NCI-H510A treated with DMSO at 0.1 percent for 48 hours (cell line): Measurements from ENCODE around the gene TUBB4B.
A peak's percentile ranks its signal among the peaks of the same experiment; 100 is the strongest.

Experiments used
- DNase-seq: peaks from one replicate; lab custom pipeline; 2025; lab: John Stamatoyannopoulos, UW

TUBB4B gene

DNA sequence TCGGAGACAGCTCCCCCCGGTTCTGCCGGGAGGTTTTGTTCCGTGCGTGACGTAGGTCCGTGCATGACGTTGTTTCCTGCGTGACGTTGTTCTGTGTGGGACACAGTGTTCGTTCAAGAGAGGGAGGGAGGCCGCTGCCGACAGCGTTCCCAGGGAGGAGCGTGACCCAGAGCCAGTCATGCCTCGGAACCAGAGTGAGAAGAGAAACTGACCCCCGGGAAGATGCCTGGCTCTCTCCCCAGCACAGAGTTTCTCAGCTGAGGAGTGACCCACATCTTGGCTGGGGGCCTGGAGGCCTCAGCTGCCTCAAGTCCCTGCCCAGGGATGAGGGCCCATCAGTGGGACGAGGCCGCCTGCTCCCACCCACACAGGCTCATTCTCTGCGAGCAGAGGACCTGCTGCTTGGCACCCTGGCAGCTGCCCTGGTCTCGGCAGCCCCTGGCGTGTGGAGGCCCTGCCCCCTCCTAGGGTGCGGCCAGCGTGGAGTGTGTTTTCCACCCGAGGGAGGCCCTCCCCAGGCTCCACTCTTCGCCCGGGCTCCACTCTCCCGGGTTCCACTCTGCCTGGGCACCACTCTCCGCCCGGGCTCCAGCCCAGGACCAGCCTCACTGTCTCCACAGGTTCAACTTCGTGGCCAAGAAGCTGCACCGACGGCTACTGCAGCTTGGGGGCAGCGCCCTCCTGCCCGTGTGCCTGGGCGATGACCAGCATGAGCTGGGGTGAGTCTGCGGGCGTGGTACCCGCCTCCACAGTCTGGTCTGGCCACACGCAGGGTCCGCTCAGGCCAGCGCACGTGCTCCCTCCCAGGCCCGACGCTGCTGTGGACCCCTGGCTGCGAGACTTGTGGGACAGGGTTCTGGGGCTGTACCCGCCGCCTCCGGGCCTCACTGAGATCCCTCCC is 27.7 kb upstream of the TUBB4B start:
- DNase-seq, result no peak

- DNase-seq, result no peak
These were observed 26.5 kb upstream of the TUBB4B start for GRCh38 chr9:137214620-137215019.

- no peak for DNase-seq
These were observed 25.7 kb upstream of the TUBB4B start for GRCh38 chr9:137215196-137215986.

DNA sequence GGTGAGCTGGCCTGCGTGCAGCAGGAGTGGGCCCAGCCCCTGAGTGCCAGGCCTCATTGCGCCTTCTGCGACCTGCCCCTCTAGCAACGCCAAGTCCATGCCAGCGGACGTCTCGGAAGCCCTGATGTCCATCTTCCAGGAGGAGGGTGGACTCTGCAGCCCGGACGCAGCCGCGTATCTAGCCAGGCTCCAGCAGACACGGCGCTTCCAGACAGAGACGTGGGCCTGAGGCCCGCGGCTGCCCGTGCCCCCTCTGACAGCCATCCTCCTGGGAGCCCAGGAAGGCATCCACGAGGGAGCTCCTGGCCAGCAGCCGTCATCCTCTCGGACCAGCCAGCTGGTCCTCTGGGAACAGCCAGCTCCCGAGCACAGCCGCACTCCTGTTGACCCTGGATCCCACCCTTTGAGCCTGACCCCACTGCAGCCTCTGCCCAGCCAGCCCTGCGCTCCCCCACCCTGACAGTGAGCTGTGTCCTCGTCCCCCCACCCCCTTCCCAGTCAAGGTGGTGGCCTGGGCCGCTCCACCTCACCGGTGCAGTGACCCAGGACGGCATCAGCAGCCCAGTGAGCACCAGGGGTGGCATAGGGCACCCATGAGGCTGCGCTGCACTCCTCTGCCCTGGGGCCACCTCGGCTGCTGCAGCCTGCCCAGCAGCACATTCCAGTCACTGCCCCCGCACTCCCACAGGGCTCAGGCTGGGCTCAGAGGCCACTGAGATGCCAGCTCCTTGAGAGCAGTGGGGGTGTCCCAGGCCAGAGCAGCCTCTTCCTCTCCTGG is 24.7 kb upstream of the TUBB4B start:
- no peak for DNase-seq

DNA sequence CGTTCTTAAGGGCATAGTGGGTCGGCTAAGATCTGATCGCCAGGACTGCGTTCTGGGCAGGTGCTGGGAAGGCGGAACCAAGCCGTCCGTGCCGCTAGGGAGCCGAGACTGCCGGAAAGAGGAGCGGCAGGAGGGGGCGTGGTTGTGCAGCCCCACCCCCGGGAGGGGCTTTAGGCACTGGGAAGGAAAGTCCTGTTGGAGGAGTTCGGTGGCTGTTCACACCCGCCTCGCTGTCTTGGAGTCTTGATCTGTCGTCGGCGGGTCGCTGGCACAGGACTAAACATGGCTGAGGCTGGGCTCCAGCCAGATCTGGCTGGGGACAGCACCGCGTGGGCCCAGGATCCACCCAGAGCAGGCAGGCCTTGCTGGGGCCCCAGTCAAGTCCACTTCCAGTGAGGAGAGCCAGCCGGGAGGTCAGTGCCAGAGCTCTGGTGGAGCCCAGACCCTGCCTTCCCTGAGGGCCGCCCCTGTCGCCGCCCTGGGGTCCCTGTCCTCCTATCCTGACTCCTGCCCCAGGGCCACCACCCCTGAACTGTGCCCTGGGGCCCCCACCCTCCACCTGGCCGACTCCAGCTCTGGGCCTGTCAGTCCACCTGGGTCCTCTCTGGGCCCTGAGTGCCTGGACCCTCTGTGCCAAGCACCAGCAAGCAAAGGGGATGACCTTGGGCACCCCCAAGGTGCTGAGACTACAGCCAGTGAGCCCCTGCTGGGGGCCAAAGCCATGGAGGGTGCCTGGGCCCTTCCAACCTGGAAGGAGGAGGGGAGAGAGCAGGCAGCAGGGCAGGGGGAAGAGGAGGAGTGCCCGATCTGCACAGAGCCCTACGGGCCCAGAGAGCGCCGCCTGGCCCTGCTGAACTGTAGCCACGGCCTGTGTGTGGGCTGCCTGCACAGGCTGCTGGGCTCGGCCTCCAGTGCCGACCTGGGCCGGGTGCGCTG is 23.5 kb upstream of the TUBB4B start:
- peak; percentile 92 for DNase-seq

DNA sequence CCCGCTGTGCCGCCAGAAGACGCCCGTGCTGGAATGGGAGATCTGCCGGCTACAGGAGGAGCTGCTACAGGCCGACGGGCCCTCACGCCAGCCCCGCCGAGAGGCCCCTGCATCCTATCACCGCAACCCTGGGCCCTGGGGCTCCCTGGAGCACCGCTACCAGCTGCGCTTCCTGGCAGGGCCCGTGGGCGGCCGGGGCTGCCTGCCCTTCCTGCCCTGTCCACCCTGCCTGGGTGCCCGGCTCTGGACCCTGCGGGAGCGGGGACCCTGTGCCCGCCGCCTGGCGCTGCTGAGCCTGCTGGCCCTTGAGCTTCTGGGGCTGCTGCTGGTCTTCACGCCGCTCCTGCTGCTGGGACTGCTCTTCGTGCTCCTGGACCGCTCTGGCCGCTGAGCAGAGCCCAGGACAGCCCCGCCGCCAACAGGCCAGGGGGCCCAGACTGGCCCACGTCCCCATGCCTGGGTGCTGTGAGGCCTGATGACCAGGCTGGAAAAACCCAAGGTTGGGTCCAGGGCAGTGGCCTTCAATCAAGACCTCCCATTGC is 22.8 kb upstream of the TUBB4B start:
- DNase-seq, result no peak

- no peak for DNase-seq
These were observed 22.3 kb upstream of the TUBB4B start for GRCh38 chr9:137218754-137219271.

DNA sequence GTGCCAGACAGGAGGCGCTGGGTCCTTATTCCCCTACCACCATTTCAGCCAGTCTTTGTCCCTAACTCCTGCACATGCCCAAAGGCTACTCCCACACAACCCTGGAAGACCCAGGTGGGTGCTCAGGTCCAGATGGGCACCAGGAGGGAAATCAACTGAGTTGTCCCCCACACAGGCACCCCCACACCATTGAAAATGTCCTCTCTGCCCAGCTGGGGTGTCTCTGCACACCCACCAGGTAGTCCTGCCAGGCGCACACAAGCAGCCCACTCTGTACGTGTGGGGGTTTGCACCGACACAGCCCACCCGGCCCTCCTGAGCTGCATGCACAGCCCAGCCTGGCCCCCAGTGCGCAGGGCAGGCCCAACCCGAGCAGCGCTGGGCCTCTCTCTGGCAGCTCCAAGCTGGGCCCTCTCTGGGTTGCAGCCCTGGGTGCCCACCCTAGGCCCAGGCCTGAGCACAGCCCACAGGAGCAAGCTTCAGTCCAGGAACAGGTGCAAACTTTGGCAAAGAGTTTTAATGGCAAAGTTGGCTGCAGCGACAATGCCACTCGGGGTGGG is 21.2 kb upstream of the TUBB4B start:
- DNase-seq, result no peak

- DNase-seq, result no peak
These were observed 20.6 kb upstream of the TUBB4B start for GRCh38 chr9:137220317-137221094.

GRCh38 chr9:137221095-137221505 is 20.0 kb upstream of the TUBB4B start:
- no peak for DNase-seq

GRCh38 chr9:137221506-137222111 is 19.5 kb upstream of the TUBB4B start:
- no peak for DNase-seq

- DNase-seq, result peak; percentile 19
These were observed 18.7 kb upstream of the TUBB4B start, which contains the start of gene RNF208 for GRCh38 chr9:137222190-137223077. RNF208 (minus strand) TSS chr9:137222240; CDS start chr9:137221212, 1,028 bp downstream.

- peak; percentile 87 for DNase-seq
These were observed 17.8 kb upstream of the TUBB4B start for GRCh38 chr9:137223078-137223970.

- DNase-seq, result no peak
These were observed 16.0 kb upstream of the TUBB4B start, which contains the start of gene CYSRT1 for GRCh38 chr9:137224830-137225694. CYSRT1 (plus strand) TSS chr9:137225174; CDS start chr9:137225622, 448 bp downstream.

GRCh38 chr9:137225699-137226331 is 15.3 kb upstream of the TUBB4B start:
- DNase-seq, result no peak
